Neural cell (in vitro differentiated cells): ENCODE results near the gene BCOR.

Experiments used
- EP300 ChIP-seq: fragments of 450-650 bp; conservative IDR thresholded peaks from 2 replicates; pipeline ENCODE4 v1.6.1; 2014; ENCODE audit warnings: antibody characterized with exemption, mild to moderate bottlenecking, moderate library complexity; ENCODE audit not compliant: poor library complexity, severe bottlenecking
- EZH2 ChIP-seq: fragments of 200-600, 300-800 bp; shearing (Covaris generic), sonication (generic); IDR thresholded peaks from 2 replicates; pipeline ENCODE4 v1.6.1; 2014; ENCODE audit warnings: antibody characterized with exemption, low read length, borderline replicate concordance, mild to moderate bottlenecking; ENCODE audit not compliant: insufficient read depth, poor library complexity, severe bottlenecking
- MXI1 ChIP-seq: fragments of 450-650 bp; conservative IDR thresholded peaks from 2 replicates; pipeline ENCODE4 v1.6.1; 2014; ENCODE audit warnings: antibody characterized with exemption, mild to moderate bottlenecking; ENCODE audit not compliant: poor library complexity, severe bottlenecking
- POLR2AphosphoS5 ChIP-seq: IDR thresholded peaks from 2 replicates; pipeline ENCODE4 v1.6.1; 2012
- RAD21 ChIP-seq: fragments of 450-650 bp; conservative IDR thresholded peaks from 2 replicates; pipeline ENCODE4 v1.6.1; 2014; ENCODE audit warnings: antibody characterized with exemption, mild to moderate bottlenecking, moderate library complexity
- TF ChIP-seq, protein P1 (sequence below): fragments of 450-650 bp; IDR thresholded peaks from 2 replicates; pipeline ENCODE4 v1.5.1; 2014; ENCODE audit warnings: antibody characterized with exemption, mild to moderate bottlenecking, moderate library complexity; ENCODE audit not compliant: poor library complexity, severe bottlenecking
- TF ChIP-seq, protein P2 (sequence below): IDR thresholded peaks from 2 replicates; pipeline ENCODE4 v1.6.1; 2012; ENCODE audit warnings: borderline replicate concordance

DNA sequence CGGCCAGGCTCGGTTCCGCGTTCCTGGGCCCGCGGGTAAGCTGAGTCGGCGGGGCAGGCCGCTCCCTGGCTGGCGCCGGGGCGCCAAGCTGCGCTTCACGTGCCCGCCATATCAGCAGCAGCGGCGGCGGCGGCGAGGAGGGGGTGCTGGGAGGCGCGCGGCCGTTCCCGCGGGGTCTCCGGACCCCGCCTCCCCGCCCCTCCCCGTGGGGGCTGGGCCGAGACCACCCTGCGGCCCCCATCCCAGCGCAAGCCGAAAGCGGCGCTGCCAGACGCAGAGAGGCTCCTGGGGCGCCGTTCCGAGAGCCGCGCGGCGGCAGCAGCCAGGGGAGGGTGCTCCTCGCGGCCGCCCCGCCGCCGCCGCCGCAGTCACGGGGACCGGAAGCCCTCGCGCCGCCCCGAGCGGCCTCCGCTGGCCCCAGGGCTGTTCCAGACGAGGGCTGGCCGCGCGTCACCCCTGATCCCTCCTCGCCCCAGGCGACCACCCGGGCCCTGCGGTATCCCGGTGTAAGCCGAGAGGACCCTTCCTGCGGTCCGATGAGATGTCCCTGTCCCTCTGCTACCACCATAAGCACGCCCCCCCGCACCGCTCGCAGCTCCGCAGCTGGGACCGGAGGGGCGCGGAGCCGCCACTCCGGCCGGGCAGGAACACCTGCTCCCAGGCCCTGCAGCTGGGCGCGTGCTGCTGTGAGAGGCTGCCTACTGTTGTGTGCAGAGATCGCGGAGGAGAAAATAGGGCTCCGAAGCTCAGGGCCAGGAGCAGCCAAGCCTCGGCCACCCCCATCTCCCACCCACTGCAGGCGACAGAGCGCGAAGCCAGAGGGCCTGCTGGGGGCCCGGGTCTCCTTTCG, 7.5 kb upstream of the BCOR start:
- TF ChIP-seq, protein P1, sequence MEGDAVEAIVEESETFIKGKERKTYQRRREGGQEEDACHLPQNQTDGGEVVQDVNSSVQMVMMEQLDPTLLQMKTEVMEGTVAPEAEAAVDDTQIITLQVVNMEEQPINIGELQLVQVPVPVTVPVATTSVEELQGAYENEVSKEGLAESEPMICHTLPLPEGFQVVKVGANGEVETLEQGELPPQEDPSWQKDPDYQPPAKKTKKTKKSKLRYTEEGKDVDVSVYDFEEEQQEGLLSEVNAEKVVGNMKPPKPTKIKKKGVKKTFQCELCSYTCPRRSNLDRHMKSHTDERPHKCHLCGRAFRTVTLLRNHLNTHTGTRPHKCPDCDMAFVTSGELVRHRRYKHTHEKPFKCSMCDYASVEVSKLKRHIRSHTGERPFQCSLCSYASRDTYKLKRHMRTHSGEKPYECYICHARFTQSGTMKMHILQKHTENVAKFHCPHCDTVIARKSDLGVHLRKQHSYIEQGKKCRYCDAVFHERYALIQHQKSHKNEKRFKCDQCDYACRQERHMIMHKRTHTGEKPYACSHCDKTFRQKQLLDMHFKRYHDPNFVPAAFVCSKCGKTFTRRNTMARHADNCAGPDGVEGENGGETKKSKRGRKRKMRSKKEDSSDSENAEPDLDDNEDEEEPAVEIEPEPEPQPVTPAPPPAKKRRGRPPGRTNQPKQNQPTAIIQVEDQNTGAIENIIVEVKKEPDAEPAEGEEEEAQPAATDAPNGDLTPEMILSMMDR, result no peak
- TF ChIP-seq EP300, result peak; percentile 14
- no peak for TF ChIP-seq EZH2
- TF ChIP-seq POLR2AphosphoS5, result no peak
- TF ChIP-seq RAD21, result no peak
- TF ChIP-seq MXI1, result no peak
- TF ChIP-seq, protein P2, sequence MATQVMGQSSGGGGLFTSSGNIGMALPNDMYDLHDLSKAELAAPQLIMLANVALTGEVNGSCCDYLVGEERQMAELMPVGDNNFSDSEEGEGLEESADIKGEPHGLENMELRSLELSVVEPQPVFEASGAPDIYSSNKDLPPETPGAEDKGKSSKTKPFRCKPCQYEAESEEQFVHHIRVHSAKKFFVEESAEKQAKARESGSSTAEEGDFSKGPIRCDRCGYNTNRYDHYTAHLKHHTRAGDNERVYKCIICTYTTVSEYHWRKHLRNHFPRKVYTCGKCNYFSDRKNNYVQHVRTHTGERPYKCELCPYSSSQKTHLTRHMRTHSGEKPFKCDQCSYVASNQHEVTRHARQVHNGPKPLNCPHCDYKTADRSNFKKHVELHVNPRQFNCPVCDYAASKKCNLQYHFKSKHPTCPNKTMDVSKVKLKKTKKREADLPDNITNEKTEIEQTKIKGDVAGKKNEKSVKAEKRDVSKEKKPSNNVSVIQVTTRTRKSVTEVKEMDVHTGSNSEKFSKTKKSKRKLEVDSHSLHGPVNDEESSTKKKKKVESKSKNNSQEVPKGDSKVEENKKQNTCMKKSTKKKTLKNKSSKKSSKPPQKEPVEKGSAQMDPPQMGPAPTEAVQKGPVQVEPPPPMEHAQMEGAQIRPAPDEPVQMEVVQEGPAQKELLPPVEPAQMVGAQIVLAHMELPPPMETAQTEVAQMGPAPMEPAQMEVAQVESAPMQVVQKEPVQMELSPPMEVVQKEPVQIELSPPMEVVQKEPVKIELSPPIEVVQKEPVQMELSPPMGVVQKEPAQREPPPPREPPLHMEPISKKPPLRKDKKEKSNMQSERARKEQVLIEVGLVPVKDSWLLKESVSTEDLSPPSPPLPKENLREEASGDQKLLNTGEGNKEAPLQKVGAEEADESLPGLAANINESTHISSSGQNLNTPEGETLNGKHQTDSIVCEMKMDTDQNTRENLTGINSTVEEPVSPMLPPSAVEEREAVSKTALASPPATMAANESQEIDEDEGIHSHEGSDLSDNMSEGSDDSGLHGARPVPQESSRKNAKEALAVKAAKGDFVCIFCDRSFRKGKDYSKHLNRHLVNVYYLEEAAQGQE, result no peak
